Liver (tissue), 3 donors: ENCODE results near the gene IFITM10.

Source experiments
- FOXA1 ChIP-seq: IDR thresholded peaks from 2 replicates; pipeline ENCODE4 v1.6.1; 2016; ENCODE audit warnings: antibody characterized with exemption
- GABPA ChIP-seq, 2 donors: IDR thresholded peaks in 1 of 2; conservative IDR thresholded peaks in 1 of 2; 2 replicates each; pipeline ENCODE4 v1.6.1; 2016; ENCODE audit warnings: antibody characterized with exemption in 2 of 2, mild to moderate bottlenecking in 1 of 2, moderate library complexity in 1 of 2
- JUND ChIP-seq, 2 donors: IDR thresholded peaks; 2 replicates each; pipeline ENCODE4 v1.6.1; 2016; ENCODE audit warnings: antibody characterized with exemption in 2 of 2
- RAD21 ChIP-seq, 2 donors: IDR thresholded peaks; 2 replicates each; pipeline ENCODE4 v1.6.1; 2016; ENCODE audit warnings: antibody characterized with exemption in 2 of 2, mild to moderate bottlenecking in 2 of 2
- TAF1 ChIP-seq: conservative IDR thresholded peaks from 2 replicates; pipeline ENCODE4 v1.6.1; 2016; ENCODE audit warnings: antibody characterized with exemption, mild to moderate bottlenecking
- YY1 ChIP-seq: IDR thresholded peaks from 2 replicates; pipeline ENCODE4 v1.6.1; 2016; ENCODE audit warnings: antibody characterized with exemption, mild to moderate bottlenecking
- TF ChIP-seq, protein P1 (sequence below): IDR thresholded peaks from 2 replicates; pipeline ENCODE4 v1.6.1; 2016; ENCODE audit warnings: antibody characterized with exemption
- TF ChIP-seq, protein P2 (sequence below): fragments of 150-350 bp; IDR thresholded peaks from 2 replicates; pipeline ENCODE4 v1.5.1; 2017; ENCODE audit warnings: improper control_type of control experiment, low read depth, low read length; ENCODE audit not compliant: missing input control
- TF ChIP-seq, protein P3 (sequence below): IDR thresholded peaks from 2 replicates; pipeline ENCODE4 v1.6.1; 2016; ENCODE audit warnings: antibody characterized with exemption, mild to moderate bottlenecking
- donor health status: healthy.
- donor health status: healthy.

DNA sequence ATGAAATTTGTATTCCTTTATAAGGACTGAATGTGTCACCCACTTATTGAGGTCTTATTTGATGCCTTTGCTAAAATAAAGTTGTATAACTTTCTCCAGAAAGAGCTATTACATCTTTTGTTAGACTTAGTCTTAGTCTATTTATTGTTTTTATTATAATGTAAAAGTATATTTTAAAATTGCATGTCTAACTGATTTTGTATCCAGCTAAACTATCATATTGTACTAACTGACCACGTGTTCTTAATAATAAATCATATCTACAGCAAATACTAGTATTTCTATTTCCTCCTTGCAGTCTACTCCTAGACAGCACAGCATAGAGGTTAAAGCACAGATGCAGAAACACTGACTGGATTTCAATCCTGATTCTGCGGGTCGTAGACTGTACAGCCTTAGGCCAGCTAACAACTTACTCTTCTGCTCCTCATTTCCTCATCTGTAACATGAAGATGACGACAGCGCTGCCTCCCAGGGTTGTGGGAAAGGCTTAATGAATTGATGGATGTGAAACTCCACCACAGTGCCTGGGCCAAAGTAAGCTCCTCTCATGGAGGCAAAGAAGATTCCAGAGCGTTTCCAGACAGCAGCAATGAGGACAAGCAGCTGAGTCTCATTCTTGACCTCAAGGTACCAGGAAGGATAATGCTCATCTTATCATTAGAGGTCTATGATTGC is 13.2 kb downstream of the IFITM10 start:
- TF ChIP-seq, protein P1, sequence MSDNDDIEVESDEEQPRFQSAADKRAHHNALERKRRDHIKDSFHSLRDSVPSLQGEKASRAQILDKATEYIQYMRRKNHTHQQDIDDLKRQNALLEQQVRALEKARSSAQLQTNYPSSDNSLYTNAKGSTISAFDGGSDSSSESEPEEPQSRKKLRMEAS = no peak
- TF ChIP-seq, protein P2, sequence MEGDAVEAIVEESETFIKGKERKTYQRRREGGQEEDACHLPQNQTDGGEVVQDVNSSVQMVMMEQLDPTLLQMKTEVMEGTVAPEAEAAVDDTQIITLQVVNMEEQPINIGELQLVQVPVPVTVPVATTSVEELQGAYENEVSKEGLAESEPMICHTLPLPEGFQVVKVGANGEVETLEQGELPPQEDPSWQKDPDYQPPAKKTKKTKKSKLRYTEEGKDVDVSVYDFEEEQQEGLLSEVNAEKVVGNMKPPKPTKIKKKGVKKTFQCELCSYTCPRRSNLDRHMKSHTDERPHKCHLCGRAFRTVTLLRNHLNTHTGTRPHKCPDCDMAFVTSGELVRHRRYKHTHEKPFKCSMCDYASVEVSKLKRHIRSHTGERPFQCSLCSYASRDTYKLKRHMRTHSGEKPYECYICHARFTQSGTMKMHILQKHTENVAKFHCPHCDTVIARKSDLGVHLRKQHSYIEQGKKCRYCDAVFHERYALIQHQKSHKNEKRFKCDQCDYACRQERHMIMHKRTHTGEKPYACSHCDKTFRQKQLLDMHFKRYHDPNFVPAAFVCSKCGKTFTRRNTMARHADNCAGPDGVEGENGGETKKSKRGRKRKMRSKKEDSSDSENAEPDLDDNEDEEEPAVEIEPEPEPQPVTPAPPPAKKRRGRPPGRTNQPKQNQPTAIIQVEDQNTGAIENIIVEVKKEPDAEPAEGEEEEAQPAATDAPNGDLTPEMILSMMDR = no peak
- no peak for TF ChIP-seq TAF1
- TF ChIP-seq GABPA (IDR thresholded peaks at IDR 0.05 in 1 of 2, conservative IDR thresholded peaks at IDR 0.05 in 1 of 2) = no peak
- TF ChIP-seq, protein P3, sequence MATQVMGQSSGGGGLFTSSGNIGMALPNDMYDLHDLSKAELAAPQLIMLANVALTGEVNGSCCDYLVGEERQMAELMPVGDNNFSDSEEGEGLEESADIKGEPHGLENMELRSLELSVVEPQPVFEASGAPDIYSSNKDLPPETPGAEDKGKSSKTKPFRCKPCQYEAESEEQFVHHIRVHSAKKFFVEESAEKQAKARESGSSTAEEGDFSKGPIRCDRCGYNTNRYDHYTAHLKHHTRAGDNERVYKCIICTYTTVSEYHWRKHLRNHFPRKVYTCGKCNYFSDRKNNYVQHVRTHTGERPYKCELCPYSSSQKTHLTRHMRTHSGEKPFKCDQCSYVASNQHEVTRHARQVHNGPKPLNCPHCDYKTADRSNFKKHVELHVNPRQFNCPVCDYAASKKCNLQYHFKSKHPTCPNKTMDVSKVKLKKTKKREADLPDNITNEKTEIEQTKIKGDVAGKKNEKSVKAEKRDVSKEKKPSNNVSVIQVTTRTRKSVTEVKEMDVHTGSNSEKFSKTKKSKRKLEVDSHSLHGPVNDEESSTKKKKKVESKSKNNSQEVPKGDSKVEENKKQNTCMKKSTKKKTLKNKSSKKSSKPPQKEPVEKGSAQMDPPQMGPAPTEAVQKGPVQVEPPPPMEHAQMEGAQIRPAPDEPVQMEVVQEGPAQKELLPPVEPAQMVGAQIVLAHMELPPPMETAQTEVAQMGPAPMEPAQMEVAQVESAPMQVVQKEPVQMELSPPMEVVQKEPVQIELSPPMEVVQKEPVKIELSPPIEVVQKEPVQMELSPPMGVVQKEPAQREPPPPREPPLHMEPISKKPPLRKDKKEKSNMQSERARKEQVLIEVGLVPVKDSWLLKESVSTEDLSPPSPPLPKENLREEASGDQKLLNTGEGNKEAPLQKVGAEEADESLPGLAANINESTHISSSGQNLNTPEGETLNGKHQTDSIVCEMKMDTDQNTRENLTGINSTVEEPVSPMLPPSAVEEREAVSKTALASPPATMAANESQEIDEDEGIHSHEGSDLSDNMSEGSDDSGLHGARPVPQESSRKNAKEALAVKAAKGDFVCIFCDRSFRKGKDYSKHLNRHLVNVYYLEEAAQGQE = no peak
- no peak for TF ChIP-seq RAD21 (IDR thresholded peaks at IDR 0.05)
- TF ChIP-seq JUND (IDR thresholded peaks at IDR 0.05) = no peak
- TF ChIP-seq YY1 = no peak
- TF ChIP-seq FOXA1 = no peak
